ENCODE measurements around the gene SCNM1.
A peak's percentile ranks its signal among the peaks of the same experiment; 100 is the strongest.

The SCNM1 gene, protein sequence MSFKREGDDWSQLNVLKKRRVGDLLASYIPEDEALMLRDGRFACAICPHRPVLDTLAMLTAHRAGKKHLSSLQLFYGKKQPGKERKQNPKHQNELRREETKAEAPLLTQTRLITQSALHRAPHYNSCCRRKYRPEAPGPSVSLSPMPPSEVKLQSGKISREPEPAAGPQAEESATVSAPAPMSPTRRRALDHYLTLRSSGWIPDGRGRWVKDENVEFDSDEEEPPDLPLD

GRCh38 chr1:151165738-151166504 lies at the start of gene SCNM1, which contains the start of gene LYSMD1:
Gene SCNM1, plus strand, starts transcription at chr1:151166144. Its CDS starts 9 bp downstream, at chr1:151166153.
Gene LYSMD1, minus strand, starts transcription at chr1:151165902. Its CDS starts 644 bp downstream, at chr1:151165258.
- FAIRE-seq: peak; percentile 98

DNA sequence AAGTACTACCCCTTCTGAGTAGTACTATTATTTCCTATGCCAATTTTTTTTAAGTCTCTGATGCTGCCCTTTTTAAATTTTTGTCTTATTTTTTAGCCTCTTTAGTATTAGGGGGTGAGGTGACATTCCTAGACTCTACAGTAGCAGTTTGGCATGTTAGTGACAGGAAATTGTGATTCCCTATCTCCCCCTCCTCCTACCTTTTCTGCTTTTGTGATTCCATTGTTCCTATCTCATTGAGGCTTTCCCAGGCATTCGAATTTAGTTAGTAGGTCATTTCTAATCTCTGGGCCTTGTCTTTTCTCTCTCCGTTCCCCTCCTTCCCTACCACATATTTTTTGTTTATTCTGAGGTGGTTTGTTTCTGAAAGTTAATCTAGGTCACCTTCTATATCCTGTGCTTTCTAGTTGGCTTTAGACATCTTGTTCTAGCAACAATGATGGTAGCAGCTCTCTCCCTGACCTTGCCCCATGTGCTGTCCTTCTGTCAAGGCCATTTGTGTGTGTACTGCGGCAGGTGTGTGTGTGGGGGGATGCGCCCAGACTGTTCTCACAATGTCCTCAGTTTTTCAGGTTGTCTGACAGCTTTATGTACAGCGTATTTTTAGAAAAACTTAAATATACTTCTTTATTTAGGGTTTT lies 41.1 kb upstream of the SCNM1 start:
- no peak for FAIRE-seq

GRCh38 chr1:151128800-151129199 lies 37.1 kb upstream of the SCNM1 start:
- no peak for FAIRE-seq

- no peak for FAIRE-seq
Observed at GRCh38 chr1:151130987-151131586, 34.9 kb upstream of the SCNM1 start.

DNA sequence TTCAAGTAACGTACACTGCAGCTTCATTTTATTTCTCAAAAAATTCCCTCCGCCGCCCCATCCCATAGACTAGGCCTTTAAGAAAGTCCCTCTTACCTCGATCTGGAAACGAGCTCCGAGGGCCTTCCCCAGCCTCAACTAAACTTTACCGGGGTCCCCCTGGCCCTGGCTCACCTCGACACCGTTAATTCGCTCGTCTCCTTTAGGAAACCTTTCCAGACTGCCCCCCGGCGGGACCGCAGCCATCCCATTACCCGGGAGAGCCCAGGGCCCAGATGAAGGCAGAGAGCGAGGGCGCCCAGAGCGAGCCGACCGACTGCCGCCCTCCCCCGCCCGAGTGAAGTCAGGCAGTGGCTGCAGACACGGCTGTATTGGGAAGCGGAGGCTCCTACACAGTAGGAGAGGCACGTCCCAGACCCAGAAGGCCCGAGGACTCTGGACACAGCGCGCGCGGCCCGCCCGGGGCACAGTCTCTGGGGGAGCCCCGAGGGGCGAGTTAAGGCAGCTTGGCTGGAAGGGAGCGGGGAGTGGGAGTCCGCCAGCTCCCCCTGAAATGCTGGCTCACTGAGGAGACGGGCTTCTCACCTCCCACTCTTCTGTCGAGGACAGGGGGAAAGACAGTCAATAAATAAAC lies 34.1 kb upstream of the SCNM1 start:
- no peak for FAIRE-seq

- FAIRE-seq: no peak
Observed at GRCh38 chr1:151132335-151133017, 33.5 kb upstream of the SCNM1 start.

- FAIRE-seq: no peak
Observed at GRCh38 chr1:151133018-151133806, 32.7 kb upstream of the SCNM1 start.

GRCh38 chr1:151134396-151134795 lies 31.5 kb upstream of the SCNM1 start:
- FAIRE-seq: no peak

DNA sequence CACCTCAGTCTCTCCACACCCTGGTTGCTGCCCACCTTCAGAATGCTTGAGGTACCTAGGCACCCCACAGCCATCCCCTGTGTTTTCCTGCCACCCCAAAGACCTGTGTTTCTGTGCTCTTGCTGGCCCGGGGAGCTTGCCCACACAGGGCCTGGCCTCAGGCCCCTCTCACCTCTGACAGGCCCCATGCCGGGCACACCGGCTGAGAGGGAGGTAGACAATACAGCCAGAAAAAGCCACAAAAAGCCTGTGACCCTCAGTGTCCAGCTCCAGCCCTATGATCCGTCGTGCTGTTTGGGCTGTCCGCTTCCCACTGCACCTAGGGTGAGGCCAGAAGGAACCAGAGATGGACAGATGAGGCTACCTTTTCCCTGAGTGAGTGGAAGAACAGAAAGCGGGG lies 31.0 kb upstream of the SCNM1 start:
- FAIRE-seq: no peak

- no peak for FAIRE-seq
Observed at GRCh38 chr1:151135433-151136385, 30.2 kb upstream of the SCNM1 start.

- FAIRE-seq: no peak
Observed at GRCh38 chr1:151137789-151138188, 28.2 kb upstream of the SCNM1 start.

DNA sequence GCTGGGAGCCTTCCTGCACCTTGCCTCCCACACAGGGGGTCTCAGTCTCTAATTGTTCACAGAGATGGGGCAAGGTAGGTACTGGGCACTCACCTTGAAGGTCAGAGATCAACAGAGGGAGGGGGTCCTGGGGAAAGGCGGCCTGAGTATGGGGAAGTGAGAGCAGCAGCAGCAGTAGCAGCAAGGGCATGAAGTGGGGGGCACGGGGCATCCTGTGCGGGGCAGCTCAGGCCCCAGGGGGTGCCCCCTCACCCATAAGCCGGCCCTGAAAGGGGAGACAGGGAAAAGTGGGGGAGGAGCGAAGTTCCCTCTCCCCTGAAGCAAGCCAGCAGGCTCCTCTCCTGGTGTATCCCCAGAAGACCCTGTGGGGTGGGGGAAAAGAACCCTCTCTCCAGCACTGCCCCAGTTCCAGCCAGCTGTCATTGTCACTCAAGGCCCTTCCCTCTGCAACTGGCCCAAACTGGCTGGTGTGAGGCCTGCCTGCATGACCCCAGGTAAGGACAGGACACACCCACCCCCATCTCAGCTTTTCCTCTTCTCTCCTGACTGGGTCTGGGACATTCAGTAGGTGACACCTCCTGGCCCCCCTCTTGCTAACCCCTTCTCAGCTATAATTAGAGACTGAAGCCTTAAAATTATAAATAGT lies 23.4 kb upstream of the SCNM1 start:
- FAIRE-seq: no peak

- no peak for FAIRE-seq
Observed at GRCh38 chr1:151143057-151143435, 22.9 kb upstream of the SCNM1 start.

- FAIRE-seq: no peak
Observed at GRCh38 chr1:151143986-151144385, 22.0 kb upstream of the SCNM1 start.

- FAIRE-seq: no peak
Observed at GRCh38 chr1:151144474-151145303, 21.3 kb upstream of the SCNM1 start.

DNA sequence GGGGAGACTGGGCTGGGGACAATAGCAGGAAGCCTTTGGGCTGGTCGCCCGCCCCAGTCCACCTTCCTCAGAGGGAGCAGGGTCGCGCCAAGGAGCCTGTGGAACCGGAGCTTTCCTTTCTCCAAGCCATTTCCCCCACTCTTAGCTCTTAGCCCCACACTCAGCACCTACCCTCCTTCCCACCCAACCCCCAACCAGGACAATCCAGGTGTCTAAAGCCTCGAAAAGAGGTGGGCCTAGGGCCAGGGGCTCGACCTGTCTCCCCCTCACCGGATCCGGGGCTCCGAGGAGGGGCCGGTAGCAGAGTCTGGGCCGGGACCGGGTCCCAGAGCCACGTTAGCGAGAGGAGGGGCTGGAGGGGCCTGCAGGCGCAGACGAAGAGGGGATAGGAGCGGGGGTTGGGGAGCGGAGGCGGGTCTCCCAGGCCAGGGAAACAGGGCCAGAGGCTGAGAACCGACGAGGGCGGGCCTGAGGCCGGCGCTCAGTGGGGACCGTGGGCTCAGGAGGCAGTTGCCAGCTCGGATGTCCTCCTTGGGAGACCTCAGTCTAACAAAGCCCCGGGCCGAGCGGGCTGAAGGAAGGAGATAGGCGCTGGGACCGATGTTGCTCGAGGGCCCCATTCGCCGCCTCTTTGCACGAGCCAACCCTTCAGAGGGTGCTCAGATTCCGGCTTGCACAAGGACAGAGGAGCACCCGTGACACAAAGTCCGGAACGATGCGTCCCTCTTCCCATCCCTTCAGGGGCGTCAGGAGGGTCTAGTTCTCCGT lies 20.5 kb upstream of the SCNM1 start:
- no peak for FAIRE-seq

- no peak for FAIRE-seq
Observed at GRCh38 chr1:151146072-151146411, 19.9 kb upstream of the SCNM1 start.
